Stimulated activated CD8-positive, alpha-beta memory T cell treated with anti-CD3 and anti-CD28 coated beads, Interleukin-4, amount 100 ng/mL, for 24 hours (primary cell): ENCODE data around the gene PRPF6.

ENCODE experiments used
- DNase-seq: peaks from one replicate; pipeline ENCODE4 v3.0.0-alpha.2; 2020; ENCODE audit warnings: low read depth

PRPF6 gene

GRCh38 chr20:64049060-64049877 lies 68.3 kb downstream of the PRPF6 start, which contains the start of gene SOX18:
Gene SOX18, minus strand, starts transcription at chr20:64049639. Its CDS starts 123 bp downstream, at chr20:64049516.
- DNase-seq: no peak

GRCh38 chr20:64049878-64050260 lies 68.9 kb downstream of the PRPF6 start:
- no peak for DNase-seq

DNA sequence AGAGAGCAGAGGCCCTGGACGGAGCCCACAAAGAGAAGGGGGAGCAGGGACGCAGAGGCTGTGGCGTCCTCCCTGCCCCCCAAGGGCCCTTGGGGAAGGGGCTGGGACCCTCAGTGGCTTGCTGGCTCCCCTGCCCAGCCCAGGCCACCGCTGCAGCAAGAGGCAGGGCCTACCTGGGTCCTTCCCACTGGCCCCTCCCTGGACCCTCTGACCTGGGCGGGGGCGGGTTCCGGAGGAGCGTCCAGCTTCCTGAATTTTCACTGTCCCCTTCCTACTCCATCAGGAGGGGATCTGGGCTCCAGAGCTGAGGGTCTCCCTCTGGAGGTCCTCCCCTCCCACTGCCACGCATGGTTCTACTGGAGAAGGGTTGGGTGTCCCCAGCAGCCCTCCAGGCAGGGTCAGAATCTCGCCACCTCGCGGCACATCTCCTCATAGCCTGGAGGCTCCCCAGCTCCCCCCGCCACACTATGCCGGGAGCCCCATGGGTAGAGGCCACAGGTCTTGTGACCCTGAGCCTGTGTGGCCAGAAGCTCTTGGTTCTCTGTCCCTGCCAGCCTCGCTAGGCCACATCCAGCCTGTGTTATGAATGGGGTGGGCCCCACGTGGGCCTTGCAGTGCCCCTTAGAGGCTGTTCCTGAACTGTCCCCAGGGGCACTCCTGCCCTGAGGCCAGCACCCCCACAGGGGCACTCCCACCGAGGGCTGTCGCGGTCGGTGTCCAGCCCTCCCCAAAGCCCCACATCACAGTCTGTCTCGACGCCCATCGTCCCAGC lies 69.5 kb downstream of the PRPF6 start:
- no peak for DNase-seq

GRCh38 chr20:64051033-64051452 lies 70.1 kb downstream of the PRPF6 start:
- no peak for DNase-seq

DNA sequence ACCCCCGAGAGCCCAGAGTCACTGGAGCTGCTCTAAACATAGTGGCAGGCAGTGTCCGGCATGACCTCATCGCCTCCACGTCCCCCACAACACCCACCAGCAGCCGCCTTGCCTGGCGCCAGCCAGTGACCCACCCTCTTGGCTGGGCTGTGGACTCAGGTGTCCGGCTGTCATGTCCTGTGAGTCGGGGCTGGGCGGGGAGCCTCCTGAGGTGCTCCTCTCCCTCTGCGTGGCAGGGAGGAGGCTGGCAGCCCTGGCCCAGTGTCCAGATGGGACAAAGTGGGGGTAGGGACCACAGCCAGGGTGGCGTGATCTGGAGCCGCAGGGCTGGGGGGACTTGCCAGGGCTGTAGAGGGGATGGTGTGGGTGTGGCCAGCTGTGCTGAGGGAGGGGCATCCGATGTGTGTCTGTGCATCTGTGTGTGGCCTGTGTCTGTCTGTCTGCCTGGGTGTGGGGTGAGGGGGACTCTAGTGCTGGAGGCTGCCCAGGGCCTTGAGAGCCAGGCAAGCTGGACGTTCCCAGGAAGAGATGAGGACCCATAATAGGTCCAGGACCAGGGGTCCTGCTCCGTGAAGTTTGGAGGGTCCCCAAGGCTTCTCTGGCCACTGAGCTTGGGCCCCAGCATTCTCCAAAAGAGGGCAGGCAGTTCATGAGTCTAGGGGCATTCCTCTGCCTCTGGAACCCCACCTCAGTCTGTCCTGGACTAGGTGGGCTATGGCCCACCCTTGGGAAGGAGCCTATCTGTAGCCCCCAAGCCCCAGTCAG lies 70.8 kb downstream of the PRPF6 start:
- DNase-seq: no peak

- DNase-seq: no peak
These were observed 71.4 kb downstream of the PRPF6 start for GRCh38 chr20:64052326-64052722.

DNA sequence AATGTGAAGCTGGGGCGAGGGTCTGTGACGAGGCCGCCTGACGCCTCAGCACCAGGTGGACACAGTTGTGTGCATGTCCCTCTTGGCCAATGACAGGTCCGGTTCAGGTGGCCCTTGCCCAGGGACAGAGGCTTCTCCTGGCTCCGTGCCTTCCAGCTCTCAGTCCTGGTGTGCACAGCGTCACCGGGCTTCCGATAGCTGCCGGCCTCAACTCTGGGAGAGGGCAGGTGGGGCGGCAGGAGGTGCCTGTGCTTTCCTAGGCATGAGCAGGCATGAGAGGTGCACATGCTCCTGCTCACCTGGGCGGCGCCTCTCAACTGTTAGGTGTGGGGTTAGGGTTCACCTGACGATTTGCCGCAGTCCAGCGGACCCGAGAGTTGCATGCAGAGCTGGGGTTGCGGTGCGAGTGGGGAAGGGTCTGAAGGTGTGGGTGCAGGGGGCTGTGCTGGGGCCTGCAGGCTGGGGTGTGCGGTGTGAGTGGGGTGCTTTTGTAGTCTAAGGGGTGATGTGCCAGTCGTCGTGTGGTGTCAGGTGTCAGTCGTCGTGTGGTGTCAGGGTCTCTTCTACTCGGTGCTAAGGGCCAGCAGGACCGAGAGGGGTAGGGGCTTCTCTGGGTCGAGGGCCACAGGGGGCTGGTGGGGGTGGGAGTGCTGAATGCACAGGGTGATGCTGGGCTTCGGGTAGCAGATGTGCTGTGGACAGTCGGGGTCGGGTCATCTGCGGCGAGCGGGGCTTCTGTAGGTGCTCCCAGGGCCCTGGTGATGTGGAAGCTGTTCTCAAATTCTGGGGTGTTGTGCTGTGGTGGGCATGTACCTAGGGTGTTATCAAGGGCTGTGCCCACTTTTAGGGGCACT lies 72.3 kb downstream of the PRPF6 start:
- DNase-seq: no peak

GRCh38 chr20:64053841-64054661 lies 73.1 kb downstream of the PRPF6 start:
- no peak for DNase-seq

- DNase-seq: no peak
These were observed 74.5 kb downstream of the PRPF6 start for GRCh38 chr20:64055396-64055892.

DNA sequence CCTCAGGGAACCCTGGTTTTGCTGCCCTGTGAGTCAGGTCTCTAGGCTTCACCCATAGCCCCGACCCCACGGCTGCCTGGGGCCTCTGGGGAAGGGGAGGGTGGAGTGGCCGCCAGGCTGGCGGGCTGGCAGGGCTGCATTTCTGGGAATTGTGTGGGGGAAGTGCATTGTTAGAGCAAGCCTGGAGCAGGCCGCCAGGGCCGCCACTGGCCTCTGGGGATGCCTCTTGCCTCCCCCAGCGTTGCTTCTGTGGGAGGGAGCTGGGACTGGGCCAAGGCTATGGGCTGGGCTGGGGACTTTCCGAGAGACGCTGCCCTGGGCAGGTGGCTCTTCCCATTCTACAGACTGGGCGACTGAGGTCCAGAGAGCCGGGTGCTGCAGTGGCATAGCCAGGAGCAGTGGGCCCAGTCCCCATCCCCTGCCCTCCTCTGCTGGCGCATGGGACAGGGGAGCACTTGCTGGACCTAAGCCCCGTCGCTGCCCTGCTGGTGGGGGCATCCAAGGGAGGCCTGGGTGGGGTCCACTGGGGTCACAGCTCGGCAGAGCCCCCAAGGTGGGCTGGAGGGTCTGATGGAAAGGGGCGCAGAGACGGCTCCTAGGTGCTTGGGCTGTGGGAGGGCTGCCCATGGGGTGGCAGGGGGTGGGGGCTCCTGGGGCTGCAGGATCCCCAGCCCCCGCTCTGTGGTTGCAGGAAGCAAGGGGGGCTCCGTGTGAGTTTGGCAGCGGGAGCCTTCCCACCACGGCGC lies 75.1 kb downstream of the PRPF6 start:
- no peak for DNase-seq

DNA sequence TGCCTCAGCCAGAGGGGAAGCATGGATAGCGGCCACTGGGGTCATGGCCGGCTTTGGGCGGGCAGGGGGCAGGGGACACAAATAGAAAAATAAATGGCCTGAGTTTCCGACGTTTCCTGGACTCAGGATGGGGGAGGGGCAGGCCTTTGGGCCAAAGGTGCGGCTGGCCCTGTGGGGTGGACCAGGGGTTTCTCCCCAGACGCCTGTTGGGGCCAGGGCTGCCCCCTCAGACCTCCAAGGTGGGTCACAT lies 75.6 kb downstream of the PRPF6 start:
- no peak for DNase-seq

DNA sequence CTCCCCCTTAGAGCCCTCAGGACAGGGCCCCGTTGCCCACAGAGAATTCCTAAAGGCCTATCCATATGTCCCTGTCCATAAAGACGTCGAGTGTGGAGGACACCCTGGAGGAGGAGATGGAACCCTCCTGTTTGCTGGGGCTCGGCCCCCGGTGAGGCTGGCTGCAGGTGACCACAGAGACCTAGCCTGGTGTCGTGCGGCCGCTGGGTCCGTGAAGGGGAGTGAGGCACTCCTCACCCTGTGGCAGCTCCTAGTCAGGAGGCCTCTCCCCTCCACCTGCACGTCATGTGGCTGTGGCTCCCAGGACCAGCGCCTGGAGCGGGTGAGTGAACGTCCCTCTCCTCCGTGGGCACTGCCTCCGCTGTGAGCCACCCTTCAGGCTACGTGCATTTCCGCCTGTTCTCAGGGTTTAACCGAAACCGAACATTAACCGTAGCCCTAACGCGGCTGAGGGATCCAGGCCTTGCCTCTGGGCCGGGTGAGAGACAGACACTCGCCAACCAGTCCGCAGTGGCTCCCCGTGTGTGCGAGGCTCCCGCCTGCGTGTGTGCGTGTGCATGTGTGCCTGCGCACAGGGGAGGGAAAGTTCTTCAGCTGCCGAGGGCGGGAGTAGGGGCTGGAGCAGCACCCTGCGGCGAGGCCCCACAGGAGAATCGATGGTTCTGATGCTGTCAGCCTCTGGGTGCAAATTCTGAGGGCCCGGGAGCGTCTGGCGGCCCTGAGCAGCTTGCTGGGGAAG lies 76.1 kb downstream of the PRPF6 start:
- DNase-seq: no peak

DNA sequence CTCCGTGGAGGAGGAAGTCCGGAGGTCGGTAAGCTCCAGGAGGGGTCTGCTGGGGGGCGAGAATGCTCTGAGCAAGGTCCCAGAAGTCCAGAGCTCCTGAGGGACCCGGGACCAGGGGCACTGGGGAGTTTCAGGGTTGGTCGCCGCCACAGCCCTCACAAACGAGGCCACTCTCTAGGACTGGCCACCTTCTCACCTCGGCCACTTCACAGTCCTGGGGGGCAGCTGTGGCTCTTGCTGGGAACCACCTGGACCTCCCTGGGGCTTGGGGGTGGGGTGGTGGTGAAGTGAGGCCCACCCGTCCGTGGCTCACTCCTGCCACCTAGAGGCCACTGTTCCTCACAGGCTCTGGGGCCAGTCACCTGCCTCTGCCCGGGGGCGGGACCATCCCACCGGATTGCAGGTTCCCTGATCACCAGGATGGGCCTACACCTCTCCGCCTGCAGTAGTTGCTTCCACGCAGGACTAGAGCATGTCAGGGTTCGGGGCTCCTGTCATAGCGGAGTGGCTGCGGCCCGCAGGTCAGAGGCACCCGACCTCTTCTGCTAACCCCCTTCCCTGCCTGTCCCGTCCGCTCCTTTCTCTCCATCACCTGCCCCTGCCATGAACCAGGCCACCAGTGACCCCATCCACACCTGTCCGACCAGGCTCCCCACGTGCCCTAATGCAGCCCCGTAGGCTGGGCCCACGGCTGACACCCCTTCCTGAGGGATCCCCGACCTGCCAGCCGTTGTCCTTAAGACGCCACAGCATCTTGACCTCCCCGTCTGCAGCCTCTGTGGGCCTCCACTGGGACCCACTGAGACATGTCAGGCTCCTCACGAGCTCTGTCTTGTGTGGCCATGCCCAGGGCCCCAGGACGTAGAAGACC lies 76.9 kb downstream of the PRPF6 start:
- DNase-seq: peak; percentile 78

GRCh38 chr20:64058536-64058935 lies 77.6 kb downstream of the PRPF6 start:
- DNase-seq: no peak

DNA sequence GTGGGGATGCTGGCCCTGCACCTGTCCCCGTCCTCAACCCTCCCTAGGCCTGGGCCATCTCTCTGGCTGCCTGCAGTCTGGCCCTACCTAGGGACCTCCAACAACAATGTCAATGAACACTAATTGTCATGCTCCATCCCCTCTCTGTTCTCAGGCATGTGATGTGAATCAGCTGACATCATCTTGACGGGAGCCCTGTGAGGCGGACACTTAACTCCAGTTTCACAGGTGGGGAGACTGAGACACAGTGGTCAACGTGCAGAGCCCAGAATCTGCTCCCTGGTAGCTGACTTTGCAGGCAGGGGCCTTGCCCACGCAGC lies 81.3 kb downstream of the PRPF6 start:
- no peak for DNase-seq

GRCh38 chr20:64062596-64063388 lies 81.9 kb downstream of the PRPF6 start, which contains the start of gene TCEA2:
Gene TCEA2, plus strand, starts transcription at chr20:64063198. Its CDS starts 115 bp downstream, at chr20:64063313.
- peak; percentile 93 for DNase-seq

DNA sequence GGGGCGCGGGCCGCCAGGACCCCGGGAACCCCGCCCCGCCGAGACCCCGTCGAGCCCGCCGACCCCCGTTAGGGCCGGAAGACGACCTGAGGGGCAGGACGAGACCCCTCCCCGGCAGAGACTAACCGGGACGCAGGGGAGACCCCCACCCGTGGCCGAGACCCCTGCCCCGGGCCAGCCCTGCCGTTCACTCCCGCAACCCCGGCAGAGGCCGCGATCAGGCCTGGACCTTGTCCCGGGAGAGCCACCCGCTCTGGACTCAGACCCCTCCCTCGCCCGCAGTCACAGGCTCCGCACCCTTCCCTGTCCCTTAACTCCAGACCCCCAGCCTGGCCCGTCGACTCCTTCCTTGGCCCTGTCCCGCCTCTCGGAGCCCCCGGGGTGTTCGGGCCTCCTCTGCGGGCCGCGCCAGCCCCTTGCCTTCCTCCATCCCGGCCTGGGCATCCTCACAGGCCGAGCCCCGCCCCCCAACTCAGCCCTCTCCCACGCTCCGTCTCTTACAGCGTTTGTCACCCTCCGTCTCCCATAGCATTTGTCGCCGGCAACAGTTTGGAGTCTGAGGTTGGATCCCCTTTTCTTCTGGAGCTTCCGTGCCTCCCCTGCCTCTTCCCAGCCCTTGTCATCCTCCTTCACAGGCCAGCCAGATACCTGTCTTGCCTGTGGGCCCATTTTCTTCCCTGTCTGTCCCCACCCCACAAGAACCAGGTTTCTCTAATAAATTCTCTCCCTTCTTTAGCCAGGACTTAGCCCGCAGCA lies 82.6 kb downstream of the PRPF6 start:
- DNase-seq: no peak
